ENCODE results near the gene TREX2. TPM values are rescaled to one million over a fixed set of nuclear protein-coding genes. Genes with fewer than 3 reads are reported as not detected.

Gene TREX2
- polyA plus RNA-seq, 1 of the 3 experiments (the other 2 are of a cell fraction): 0.76 TPM

DNA sequence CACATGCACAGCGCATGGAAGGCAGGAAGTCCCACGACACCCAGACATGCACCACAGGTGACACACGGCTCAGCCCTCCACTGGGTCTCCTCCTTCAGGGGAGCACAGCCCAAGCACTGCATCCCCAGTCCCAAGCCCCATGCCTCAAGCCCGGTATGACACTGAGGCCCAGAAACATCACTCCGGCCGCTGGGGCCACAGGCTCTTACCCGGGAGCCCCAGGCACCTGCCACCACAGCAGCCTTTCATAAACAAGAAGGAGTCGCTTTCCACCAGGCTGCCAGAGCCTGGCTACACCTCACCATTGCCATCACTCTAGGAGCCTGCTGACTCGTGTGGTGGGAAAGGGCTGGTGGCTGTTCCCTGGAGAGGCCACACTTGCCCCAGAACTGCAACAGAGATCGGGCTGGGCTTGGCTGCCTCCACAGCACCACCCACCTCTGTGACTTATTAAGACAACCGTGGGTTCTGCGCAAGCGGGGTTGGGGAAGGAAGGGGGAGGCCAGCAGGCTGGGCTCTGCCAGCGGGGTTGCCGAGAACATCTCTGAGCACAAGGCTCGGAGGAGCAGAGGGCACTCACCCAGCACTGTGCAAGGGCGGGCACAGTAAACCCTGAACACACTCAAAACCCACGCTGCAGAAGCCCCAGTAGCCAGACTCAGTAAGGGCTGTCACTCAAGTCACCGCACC, 20.0 kb upstream of the TREX2 start:
- 31% methylated on average over 5 of the region's 19 CpGs for WGBS (ENCODE audit: low lambda C conversion rate)

More for the DNA sequence above, 20.0 kb upstream of the TREX2 start:
- H2AFZ ChIP-seq (ENCODE audit: low read depth): no peak overlapping the region
- TF ChIP-seq, protein P1, sequence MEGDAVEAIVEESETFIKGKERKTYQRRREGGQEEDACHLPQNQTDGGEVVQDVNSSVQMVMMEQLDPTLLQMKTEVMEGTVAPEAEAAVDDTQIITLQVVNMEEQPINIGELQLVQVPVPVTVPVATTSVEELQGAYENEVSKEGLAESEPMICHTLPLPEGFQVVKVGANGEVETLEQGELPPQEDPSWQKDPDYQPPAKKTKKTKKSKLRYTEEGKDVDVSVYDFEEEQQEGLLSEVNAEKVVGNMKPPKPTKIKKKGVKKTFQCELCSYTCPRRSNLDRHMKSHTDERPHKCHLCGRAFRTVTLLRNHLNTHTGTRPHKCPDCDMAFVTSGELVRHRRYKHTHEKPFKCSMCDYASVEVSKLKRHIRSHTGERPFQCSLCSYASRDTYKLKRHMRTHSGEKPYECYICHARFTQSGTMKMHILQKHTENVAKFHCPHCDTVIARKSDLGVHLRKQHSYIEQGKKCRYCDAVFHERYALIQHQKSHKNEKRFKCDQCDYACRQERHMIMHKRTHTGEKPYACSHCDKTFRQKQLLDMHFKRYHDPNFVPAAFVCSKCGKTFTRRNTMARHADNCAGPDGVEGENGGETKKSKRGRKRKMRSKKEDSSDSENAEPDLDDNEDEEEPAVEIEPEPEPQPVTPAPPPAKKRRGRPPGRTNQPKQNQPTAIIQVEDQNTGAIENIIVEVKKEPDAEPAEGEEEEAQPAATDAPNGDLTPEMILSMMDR (IDR thresholded peaks at IDR 0.05): no peak
- TF ChIP-seq FOXM1 (IDR thresholded peaks at IDR 0.05; ENCODE audit: low read depth) (no peak), FOXJ3 (CRISPR knock-in tag; IDR thresholded peaks at IDR 0.05) (no peak), TEAD4 (IDR thresholded peaks at IDR 0.05; ENCODE audit: borderline replicate concordance, insufficient read depth) (no peak), TAF1 (IDR thresholded peaks at IDR 0.05; ENCODE audit: borderline replicate concordance, low read depth, low read length) (no peak), FOSL2 (IDR thresholded peaks at IDR 0.05; ENCODE audit: borderline replicate concordance, low read depth) (no peak), EP300 (IDR thresholded peaks at IDR 0.05; ENCODE audit: borderline replicate concordance in 1 of 2, low read depth in 1 of 2, low read length in 1 of 2) (no peak), TCF12 (IDR thresholded peaks at IDR 0.05) (no peak), GATA2 (CRISPR knock-in tag; IDR thresholded peaks at IDR 0.05) (no peak), MXI1 (IDR thresholded peaks at IDR 0.05; ENCODE audit: low read depth, low read length) (no peak), ELF1 (IDR thresholded peaks at IDR 0.05) (no peak), NFIC (IDR thresholded peaks at IDR 0.05; ENCODE audit: borderline replicate concordance) (no peak), SIN3A (IDR thresholded peaks at IDR 0.05; ENCODE audit: borderline replicate concordance, low read depth, low read length) (no peak), JUND (IDR thresholded peaks at IDR 0.05) (no peak)
- TF ChIP-seq, protein P2, sequence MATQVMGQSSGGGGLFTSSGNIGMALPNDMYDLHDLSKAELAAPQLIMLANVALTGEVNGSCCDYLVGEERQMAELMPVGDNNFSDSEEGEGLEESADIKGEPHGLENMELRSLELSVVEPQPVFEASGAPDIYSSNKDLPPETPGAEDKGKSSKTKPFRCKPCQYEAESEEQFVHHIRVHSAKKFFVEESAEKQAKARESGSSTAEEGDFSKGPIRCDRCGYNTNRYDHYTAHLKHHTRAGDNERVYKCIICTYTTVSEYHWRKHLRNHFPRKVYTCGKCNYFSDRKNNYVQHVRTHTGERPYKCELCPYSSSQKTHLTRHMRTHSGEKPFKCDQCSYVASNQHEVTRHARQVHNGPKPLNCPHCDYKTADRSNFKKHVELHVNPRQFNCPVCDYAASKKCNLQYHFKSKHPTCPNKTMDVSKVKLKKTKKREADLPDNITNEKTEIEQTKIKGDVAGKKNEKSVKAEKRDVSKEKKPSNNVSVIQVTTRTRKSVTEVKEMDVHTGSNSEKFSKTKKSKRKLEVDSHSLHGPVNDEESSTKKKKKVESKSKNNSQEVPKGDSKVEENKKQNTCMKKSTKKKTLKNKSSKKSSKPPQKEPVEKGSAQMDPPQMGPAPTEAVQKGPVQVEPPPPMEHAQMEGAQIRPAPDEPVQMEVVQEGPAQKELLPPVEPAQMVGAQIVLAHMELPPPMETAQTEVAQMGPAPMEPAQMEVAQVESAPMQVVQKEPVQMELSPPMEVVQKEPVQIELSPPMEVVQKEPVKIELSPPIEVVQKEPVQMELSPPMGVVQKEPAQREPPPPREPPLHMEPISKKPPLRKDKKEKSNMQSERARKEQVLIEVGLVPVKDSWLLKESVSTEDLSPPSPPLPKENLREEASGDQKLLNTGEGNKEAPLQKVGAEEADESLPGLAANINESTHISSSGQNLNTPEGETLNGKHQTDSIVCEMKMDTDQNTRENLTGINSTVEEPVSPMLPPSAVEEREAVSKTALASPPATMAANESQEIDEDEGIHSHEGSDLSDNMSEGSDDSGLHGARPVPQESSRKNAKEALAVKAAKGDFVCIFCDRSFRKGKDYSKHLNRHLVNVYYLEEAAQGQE (IDR thresholded peaks at IDR 0.05; ENCODE audit: low read depth, low read length): no peak
- TF ChIP-seq, protein P3, sequence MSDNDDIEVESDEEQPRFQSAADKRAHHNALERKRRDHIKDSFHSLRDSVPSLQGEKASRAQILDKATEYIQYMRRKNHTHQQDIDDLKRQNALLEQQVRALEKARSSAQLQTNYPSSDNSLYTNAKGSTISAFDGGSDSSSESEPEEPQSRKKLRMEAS (IDR thresholded peaks at IDR 0.05; ENCODE audit: low read depth): no peak
- TF ChIP-seq, protein P4, sequence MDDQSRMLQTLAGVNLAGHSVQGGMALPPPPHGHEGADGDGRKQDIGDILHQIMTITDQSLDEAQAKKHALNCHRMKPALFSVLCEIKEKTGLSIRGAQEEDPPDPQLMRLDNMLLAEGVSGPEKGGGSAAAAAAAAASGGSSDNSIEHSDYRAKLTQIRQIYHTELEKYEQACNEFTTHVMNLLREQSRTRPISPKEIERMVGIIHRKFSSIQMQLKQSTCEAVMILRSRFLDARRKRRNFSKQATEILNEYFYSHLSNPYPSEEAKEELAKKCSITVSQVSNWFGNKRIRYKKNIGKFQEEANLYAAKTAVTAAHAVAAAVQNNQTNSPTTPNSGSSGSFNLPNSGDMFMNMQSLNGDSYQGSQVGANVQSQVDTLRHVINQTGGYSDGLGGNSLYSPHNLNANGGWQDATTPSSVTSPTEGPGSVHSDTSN (IDR thresholded peaks at IDR 0.05): no peak
- TF ChIP-seq, protein P5, sequence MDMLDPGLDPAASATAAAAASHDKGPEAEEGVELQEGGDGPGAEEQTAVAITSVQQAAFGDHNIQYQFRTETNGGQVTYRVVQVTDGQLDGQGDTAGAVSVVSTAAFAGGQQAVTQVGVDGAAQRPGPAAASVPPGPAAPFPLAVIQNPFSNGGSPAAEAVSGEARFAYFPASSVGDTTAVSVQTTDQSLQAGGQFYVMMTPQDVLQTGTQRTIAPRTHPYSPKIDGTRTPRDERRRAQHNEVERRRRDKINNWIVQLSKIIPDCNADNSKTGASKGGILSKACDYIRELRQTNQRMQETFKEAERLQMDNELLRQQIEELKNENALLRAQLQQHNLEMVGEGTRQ (IDR thresholded peaks at IDR 0.05; ENCODE audit: borderline replicate concordance, low read depth, low read length): no peak
- TF ChIP-seq, protein P6, sequence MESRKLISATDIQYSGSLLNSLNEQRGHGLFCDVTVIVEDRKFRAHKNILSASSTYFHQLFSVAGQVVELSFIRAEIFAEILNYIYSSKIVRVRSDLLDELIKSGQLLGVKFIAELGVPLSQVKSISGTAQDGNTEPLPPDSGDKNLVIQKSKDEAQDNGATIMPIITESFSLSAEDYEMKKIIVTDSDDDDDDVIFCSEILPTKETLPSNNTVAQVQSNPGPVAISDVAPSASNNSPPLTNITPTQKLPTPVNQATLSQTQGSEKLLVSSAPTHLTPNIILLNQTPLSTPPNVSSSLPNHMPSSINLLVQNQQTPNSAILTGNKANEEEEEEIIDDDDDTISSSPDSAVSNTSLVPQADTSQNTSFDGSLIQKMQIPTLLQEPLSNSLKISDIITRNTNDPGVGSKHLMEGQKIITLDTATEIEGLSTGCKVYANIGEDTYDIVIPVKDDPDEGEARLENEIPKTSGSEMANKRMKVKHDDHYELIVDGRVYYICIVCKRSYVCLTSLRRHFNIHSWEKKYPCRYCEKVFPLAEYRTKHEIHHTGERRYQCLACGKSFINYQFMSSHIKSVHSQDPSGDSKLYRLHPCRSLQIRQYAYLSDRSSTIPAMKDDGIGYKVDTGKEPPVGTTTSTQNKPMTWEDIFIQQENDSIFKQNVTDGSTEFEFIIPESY (IDR thresholded peaks at IDR 0.05; ENCODE audit: borderline replicate concordance, low read depth): no peak
- H3K27ac ChIP-seq (ENCODE audit: low read depth in 2 of 2, low read length in 1 of 2): no peak overlapping the region
- H3K4me3 ChIP-seq (ENCODE audit: low read depth in 2 of 2, low read length in 1 of 2): no peak overlapping the region
- no peak overlapping the region for H3K9ac ChIP-seq
- no peak for DNase-seq
- H3K4me2 ChIP-seq: no peak overlapping the region
- POLR2A ChIA-PET: no interaction called here
- no peaks in the 10 kb centered on the region for H3K9me3 ChIP-seq
- H3K79me2 ChIP-seq (ENCODE audit: insufficient read depth): peaks cover 11% of the 10 kb centered on the region
- peaks cover 0 to 8% of the 10 kb centered on the region in 2 experiments for H3K36me3 ChIP-seq (replicated peaks in 1 of 2; ENCODE audit: control insufficient read depth in 1 of 2, insufficient read depth in 2 of 2, low read length in 1 of 2)
- peaks cover 0 to 4% of the 10 kb centered on the region in 2 experiments; a peak in 1 of 4 replicates for H3K4me1 ChIP-seq (ENCODE audit: control insufficient read depth in 1 of 2, insufficient read depth in 2 of 2, low read depth in 1 of 2, low read length in 1 of 2)
- no peaks in the 10 kb centered on the region; the same call in 1 of the 2 replicates for H3K27me3 ChIP-seq (ENCODE audit: insufficient read depth)
- peaks cover 3% of the 10 kb centered on the region for H3F3A ChIP-seq (replicated peaks; ENCODE audit: insufficient read depth)
- CTCF ChIA-PET: interaction anchor here (0.6 to 11.6 kb wide), 2 partner anchors 20 to 43 kb away, joined by 3 to 203 read pairs; no protein-coding TSS in a partner anchor
- H4K20me1 ChIP-seq (ENCODE audit: insufficient read depth): no peaks in the 10 kb centered on the region
- no peaks in the 10 kb centered on the region for H3K9me2 ChIP-seq
